ENCODE data around the gene PRKCG.

Gene PRKCG

DNA sequence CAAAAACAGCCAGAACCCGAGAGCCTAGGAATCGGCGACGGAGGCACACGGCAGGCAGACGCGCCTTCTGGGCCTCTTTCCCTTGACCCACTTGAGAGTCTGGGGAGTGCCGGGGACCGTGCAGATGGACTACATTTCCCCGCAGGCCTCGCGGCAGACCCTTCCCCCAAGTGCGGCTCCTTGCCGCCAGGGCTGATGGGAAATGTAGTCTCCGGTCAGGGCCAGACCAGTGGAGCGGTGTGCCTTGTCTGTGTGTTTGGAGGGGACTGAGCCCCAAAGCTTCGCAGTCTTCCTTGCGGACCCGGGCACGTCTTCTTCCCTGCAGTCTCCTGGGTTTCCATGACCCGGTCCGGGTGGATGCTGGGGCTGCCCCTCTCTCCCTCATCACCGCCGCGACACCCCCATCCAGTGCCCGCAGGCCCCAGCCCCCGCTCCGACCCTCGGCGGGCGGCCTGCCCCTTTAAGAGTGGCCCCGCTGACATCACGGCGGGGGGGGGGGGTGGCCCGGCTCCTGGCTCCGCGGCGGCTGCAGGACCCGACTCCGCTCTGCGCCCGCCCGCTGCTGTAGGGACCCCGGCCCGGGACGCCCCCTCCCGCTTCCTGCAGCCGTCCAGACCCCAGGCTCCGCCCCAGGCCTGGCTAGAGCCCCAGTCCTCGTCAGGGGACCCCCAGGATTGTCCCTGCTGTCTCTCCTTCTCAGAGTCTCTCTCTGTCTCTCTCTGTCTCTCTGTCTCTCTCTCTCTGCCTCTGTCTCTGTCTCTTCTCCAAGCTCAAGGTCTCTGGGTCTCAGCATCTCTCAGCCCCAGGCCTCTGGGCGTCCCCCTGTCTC, 26.3 kb downstream of the PRKCG start:
- TF ChIP-seq, protein P1, sequence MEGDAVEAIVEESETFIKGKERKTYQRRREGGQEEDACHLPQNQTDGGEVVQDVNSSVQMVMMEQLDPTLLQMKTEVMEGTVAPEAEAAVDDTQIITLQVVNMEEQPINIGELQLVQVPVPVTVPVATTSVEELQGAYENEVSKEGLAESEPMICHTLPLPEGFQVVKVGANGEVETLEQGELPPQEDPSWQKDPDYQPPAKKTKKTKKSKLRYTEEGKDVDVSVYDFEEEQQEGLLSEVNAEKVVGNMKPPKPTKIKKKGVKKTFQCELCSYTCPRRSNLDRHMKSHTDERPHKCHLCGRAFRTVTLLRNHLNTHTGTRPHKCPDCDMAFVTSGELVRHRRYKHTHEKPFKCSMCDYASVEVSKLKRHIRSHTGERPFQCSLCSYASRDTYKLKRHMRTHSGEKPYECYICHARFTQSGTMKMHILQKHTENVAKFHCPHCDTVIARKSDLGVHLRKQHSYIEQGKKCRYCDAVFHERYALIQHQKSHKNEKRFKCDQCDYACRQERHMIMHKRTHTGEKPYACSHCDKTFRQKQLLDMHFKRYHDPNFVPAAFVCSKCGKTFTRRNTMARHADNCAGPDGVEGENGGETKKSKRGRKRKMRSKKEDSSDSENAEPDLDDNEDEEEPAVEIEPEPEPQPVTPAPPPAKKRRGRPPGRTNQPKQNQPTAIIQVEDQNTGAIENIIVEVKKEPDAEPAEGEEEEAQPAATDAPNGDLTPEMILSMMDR (IDR thresholded peaks at IDR 0.05; ENCODE audit: insufficient read depth, low read depth, low read length, missing control alignments), result no peak
- DNase-seq (ENCODE audit: low read depth), result no peak
- H3K4me3 ChIP-seq (ENCODE audit: low read depth, low read length), result no peak overlapping the region

DNA sequence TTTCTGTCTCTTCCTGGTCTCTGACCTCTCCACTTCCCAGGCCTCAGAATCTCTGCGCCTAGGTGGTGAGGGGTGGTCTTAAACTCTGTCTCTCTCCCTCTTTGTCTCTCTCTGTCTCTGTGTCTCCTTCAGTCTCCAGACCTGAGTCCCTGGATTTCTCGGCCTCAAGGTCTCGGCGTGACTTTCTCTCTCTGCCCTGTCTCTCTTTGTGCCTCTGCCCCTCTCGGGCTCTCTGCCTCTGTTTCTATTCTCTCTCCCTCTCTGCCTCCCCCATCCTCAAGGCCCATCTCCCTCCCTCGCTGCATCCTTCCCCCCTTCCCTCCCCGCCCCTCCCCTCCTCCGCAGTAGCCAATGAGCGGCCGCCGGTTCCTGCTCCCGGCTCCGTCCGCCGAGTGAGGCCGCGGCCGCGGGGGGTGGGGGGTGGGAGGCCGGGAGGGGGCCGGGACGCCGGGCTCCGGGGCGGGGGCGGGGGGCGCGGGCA, 27.0 kb downstream of the PRKCG start, which contains the start of gene CACNG7:
CACNG7 (plus strand) TSS at position 344 of the 481 bp plus-strand sequence. CDS start 3,554 bp downstream, outside the sequence.
- TF ChIP-seq, protein P1 (IDR thresholded peaks at IDR 0.05; ENCODE audit: insufficient read depth, low read depth, low read length, missing control alignments), result no peak
- no peak within 1 kb of the TSS for H3K4me3 ChIP-seq (ENCODE audit: low read depth, low read length)
- no peak for DNase-seq (ENCODE audit: low read depth)

DNA sequence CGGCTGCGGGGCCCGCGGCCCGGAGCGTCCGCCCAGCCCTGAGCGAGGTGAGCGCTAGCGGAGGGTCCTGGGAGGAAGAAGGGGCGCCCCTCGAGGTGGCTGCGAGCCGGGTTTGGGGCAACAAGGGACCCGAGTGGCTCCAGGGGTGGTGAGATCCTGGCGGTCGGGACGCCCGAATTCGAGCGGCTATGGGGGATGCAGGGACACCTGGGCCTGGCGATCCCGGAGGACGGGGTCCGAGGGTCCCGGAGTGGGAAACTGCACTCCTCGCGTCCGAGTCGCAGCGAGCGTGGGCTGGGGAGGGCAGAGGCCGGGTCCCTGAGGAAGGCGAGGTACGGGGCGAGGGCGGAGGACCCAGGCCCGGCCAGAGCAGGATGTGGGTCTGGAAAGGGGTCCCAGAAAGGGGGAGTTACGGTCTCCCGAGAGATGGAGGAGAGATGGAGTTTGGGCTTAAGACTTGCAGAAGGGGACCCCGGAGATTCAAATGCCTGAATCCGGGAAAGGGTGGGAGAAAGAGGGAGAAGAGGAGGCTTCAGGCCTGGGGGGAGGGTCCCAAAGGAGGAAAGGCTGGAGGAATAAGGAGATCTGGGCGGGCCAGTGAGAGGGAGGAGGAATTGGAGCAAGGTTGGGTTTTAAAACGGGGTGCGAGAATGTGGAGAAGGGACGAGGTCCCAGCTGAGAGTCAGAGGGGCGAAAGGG, 27.6 kb downstream of the PRKCG start:
- H3K4me3 ChIP-seq (ENCODE audit: low read depth, low read length), result no peak overlapping the region
- TF ChIP-seq, protein P1 (IDR thresholded peaks at IDR 0.05; ENCODE audit: insufficient read depth, low read depth, low read length, missing control alignments), result no peak
- no peak for DNase-seq (ENCODE audit: low read depth)

DNA sequence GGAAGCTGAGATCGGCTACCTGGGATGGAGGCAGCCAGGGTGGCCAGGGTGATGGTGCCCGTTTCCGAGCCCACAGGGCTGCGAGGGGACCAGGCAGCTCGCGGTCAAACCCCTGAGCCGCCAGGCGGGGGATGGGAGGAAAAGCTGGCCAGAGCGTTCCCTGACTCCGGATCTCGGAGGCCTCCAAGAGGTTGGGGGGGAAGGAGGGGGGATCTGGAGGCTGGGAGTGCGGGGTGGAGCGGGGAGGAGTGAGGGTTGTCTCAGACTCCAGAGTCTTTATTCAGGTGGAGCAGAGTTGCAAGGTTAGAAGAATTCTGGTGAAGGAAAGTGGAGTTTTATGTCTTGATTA, 28.1 kb downstream of the PRKCG start:
- TF ChIP-seq, protein P1 (IDR thresholded peaks at IDR 0.05; ENCODE audit: insufficient read depth, low read depth, low read length, missing control alignments), result no peak
- DNase-seq (ENCODE audit: low read depth), result no peak
- no peak overlapping the region for H3K4me3 ChIP-seq (ENCODE audit: low read depth, low read length)

DNA sequence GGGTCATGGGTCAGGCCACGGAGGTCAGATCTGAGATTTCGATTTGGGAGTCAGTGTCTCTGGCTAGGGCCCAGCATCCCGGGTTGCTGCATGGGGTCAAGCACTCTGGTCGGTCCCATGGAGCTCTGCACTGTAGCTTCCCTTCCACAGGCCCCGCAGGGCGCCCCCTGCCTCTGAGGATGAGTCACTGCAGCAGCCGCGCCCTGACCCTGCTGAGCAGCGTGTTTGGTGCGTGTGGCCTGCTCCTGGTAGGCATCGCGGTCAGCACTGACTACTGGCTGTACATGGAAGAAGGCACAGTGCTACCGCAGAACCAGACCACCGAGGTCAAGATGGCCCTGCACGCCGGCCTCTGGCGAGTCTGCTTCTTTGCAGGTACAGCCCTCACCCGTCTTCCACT, 30.7 kb downstream of the PRKCG start:
- no peak overlapping the region for H3K4me3 ChIP-seq (ENCODE audit: low read depth, low read length)
- no peak for DNase-seq (ENCODE audit: low read depth)
- TF ChIP-seq, protein P1 (IDR thresholded peaks at IDR 0.05; ENCODE audit: insufficient read depth, low read depth, low read length, missing control alignments), result no peak

DNA sequence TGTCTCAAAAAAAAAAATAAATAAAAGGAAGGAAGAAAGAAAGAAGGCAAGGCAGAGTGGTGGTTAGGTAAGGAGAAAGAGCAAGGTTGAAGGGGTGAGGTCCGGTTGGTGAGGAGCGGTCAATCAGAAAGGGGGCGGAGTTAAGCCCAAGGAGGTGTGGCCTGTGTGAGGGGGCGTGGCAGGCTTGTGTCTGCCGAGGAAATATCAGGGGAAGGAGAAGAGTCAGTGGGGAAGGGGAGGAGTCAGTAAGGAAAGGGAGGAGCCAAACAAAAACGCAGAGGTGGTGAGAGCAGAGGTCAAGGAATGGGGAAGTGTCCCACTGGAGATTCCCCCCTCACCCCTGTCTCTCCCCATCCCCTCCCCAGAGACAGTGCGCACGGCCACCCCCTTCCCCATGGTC, 33.0 kb downstream of the PRKCG start:
- DNase-seq (ENCODE audit: low read depth), result no peak
- H3K4me3 ChIP-seq (ENCODE audit: low read depth, low read length), result no peak overlapping the region
- TF ChIP-seq, protein P1 (IDR thresholded peaks at IDR 0.05; ENCODE audit: insufficient read depth, low read depth, low read length, missing control alignments), result no peak
